Measurements from ENCODE around the gene PDCD1. TPM values are rescaled to one million over a fixed set of nuclear protein-coding genes. Genes with fewer than 3 reads are reported as not detected.

The PDCD1 gene
- total and polyA plus RNA-seq, 2 of the 13 experiments (the other 11 are each of a cell fraction or from before 2014, with no cell fraction given) = 0.04 TPM; not detected in 1

DNA sequence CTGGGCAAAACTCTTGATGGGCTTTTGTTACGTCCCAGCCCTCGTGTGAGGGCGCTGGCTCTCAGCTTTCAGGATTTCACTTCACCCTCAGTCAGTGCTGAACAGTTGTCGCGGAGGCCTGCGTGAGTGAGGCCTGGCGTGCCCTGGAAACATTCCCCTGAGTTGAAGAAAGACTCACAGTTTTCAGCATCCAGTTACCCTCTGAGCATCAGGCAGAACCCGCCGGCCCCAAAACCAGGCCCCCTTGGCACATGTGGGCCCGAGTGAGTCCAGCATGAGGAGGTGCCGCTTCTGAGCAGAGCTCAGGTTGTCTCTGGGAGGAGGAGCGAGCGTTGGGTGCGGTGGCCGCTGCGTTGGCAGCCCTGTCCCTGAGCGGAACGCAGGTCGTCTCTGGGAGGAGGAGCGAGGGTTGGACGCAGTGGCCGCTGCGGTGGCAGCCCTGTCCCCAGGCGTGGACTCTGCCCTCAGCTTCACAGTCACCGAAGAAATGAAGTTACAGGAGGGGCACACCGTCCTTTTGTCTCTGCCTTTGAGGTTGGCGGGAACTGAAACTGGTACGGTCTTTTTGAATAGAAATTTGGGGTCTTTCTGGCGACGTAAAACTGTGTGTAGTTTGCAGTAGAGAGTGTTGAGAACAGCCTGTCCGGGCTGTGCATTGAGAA, 49.8 kb downstream of the PDCD1 start, which contains the start of gene NEU4 (continued):
- peak; percentile 98 for TF ChIP-seq ZNF350 (CRISPR knock-in tag; IDR thresholded peaks at IDR 0.05; ENCODE audit: borderline replicate concordance, low read depth)
- TF ChIP-seq, protein P1, sequence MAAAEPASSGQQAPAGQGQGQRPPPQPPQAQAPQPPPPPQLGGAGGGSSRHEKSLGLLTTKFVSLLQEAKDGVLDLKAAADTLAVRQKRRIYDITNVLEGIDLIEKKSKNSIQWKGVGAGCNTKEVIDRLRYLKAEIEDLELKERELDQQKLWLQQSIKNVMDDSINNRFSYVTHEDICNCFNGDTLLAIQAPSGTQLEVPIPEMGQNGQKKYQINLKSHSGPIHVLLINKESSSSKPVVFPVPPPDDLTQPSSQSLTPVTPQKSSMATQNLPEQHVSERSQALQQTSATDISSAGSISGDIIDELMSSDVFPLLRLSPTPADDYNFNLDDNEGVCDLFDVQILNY (CRISPR knock-in tag; conservative IDR thresholded peaks at IDR 0.05) = peak; percentile 16; the same call in 1 of the 2 replicates
- peak; percentile 87 for TF ChIP-seq TEAD3 (CRISPR knock-in tag; optimal IDR thresholded peaks at IDR 0.05; ENCODE audit: borderline replicate concordance)
- 0 out of 2 replicates have a peak, but pooled peaks have one; percentile 85 for TF ChIP-seq TBP (CRISPR knock-in tag; IDR thresholded peaks at IDR 0.05)
- TF ChIP-seq, protein P2, sequence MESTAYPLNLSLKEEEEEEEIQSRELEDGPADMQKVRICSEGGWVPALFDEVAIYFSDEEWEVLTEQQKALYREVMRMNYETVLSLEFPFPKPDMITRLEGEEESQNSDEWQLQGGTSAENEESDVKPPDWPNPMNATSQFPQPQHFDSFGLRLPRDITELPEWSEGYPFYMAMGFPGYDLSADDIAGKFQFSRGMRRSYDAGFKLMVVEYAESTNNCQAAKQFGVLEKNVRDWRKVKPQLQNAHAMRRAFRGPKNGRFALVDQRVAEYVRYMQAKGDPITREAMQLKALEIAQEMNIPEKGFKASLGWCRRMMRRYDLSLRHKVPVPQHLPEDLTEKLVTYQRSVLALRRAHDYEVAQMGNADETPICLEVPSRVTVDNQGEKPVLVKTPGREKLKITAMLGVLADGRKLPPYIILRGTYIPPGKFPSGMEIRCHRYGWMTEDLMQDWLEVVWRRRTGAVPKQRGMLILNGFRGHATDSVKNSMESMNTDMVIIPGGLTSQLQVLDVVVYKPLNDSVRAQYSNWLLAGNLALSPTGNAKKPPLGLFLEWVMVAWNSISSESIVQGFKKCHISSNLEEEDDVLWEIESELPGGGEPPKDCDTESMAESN (CRISPR knock-in tag; conservative IDR thresholded peaks at IDR 0.05) = peak; percentile 97
- TF ChIP-seq PAWR (CRISPR knock-in tag; IDR thresholded peaks at IDR 0.05; ENCODE audit: borderline replicate concordance) = no peak
- TF ChIP-seq RELA (CRISPR knock-in tag; IDR thresholded peaks at IDR 0.05) = peak; percentile 36
- no peak; the same call in none of the 2 replicates for TF ChIP-seq NCOA5 (CRISPR knock-in tag; IDR thresholded peaks at IDR 0.05)
- TF ChIP-seq CENPT (CRISPR knock-in tag; IDR thresholded peaks at IDR 0.05; ENCODE audit: low read depth) = no peak
- TF ChIP-seq, protein P3, sequence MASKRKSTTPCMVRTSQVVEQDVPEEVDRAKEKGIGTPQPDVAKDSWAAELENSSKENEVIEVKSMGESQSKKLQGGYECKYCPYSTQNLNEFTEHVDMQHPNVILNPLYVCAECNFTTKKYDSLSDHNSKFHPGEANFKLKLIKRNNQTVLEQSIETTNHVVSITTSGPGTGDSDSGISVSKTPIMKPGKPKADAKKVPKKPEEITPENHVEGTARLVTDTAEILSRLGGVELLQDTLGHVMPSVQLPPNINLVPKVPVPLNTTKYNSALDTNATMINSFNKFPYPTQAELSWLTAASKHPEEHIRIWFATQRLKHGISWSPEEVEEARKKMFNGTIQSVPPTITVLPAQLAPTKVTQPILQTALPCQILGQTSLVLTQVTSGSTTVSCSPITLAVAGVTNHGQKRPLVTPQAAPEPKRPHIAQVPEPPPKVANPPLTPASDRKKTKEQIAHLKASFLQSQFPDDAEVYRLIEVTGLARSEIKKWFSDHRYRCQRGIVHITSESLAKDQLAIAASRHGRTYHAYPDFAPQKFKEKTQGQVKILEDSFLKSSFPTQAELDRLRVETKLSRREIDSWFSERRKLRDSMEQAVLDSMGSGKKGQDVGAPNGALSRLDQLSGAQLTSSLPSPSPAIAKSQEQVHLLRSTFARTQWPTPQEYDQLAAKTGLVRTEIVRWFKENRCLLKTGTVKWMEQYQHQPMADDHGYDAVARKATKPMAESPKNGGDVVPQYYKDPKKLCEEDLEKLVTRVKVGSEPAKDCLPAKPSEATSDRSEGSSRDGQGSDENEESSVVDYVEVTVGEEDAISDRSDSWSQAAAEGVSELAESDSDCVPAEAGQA (IDR thresholded peaks at IDR 0.05; ENCODE audit: low read depth) = no peak; the same call in 1 of the 2 replicates
- TF ChIP-seq, protein P3 (CRISPR knock-in tag; IDR thresholded peaks at IDR 0.05; ENCODE audit: borderline replicate concordance) = peak; percentile 95; the same call in 1 of the 2 replicates
- TF ChIP-seq ZNF354B (CRISPR knock-in tag; IDR thresholded peaks at IDR 0.05) = no peak; the same call in 1 of the 2 replicates
- TF ChIP-seq, protein P4, sequence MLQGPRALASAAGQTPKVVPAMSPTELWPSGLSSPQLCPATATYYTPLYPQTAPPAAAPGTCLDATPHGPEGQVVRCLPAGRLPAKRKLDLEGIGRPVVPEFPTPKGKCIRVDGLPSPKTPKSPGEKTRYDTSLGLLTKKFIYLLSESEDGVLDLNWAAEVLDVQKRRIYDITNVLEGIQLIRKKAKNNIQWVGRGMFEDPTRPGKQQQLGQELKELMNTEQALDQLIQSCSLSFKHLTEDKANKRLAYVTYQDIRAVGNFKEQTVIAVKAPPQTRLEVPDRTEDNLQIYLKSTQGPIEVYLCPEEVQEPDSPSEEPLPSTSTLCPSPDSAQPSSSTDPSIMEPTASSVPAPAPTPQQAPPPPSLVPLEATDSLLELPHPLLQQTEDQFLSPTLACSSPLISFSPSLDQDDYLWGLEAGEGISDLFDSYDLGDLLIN (CRISPR knock-in tag; IDR thresholded peaks at IDR 0.05; ENCODE audit: borderline replicate concordance) = peak; percentile 71; the same call in 1 of the 2 replicates
- TF ChIP-seq SNAPC2 (CRISPR knock-in tag; IDR thresholded peaks at IDR 0.05) = peak; percentile 93
- TF ChIP-seq, protein P5, sequence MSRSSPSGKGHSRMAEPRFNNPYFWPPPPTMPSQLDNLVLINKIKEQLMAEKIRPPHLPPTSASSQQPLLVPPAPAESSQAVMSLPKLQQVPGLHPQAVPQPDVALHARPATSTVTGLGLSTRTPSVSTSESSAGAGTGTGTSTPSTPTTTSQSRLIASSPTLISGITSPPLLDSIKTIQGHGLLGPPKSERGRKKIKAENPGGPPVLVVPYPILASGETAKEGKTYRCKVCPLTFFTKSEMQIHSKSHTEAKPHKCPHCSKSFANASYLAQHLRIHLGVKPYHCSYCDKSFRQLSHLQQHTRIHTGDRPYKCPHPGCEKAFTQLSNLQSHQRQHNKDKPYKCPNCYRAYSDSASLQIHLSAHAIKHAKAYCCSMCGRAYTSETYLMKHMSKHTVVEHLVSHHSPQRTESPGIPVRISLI (CRISPR knock-in tag; IDR thresholded peaks at IDR 0.05; ENCODE audit: borderline replicate concordance) = peak; percentile 46; the same call in 1 of the 2 replicates
- TF ChIP-seq ZSCAN12 (CRISPR knock-in tag; IDR thresholded peaks at IDR 0.05) = peak; percentile 80; the same call in 1 of the 2 replicates
- peak; percentile 61 for TF ChIP-seq FOXA3 (CRISPR knock-in tag; IDR thresholded peaks at IDR 0.05)
- peak; percentile 95 for TF ChIP-seq NRL (CRISPR knock-in tag; IDR thresholded peaks at IDR 0.05; ENCODE audit: borderline replicate concordance)
